Peyer's patch (tissue), 4 donors: ENCODE measurements around the gene SEC24C. TPM values are rescaled to one million over a fixed set of nuclear protein-coding genes. Genes with fewer than 3 reads are reported as not detected.
"Not testable (repeated sequence)": the region's sequence is repeated elsewhere in the genome, so short reads cannot be mapped to it uniquely, and the experiment has no call there.

Experiments used
- DNase-seq, 3 donors: peaks; one replicate each; pipeline ENCODE4 v3.0.0-alpha.2; 2017 to 2019
- H3K27ac ChIP-seq, 4 donors: fragments of 200-600 bp; sonication (generic); one replicate each; pipeline ENCODE4 v1.5.1; 2016 to 2019
- H3K27me3 ChIP-seq, 2 donors: fragments of 200-600 bp; sonication (generic); one replicate each; pipeline ENCODE4 v1.5.1; 2019
- H3K36me3 ChIP-seq, 3 donors: fragments of 200-600 bp; sonication (generic); one replicate each; pipeline ENCODE4 v1.5.1; 2016 to 2019
- H3K4me1 ChIP-seq, 4 donors: fragments of 200-600 bp; sonication (generic); one replicate each; pipeline ENCODE4 v1.5.1; 2016 to 2019
- H3K4me3 ChIP-seq, 4 donors: fragments of 200-600 bp; sonication (generic); 1 replicate in 3 of 4; 2 replicates in 1 of 4; pipeline ENCODE4 v1.5.1; 2016 to 2019; ENCODE audit warnings: mild to moderate bottlenecking in 1 of 4
- H3K9me3 ChIP-seq, 4 donors: fragments of 200-600 bp; sonication (generic); one replicate each; pipeline ENCODE4 v1.5.1; 2016 to 2019; ENCODE audit warnings: mild to moderate bottlenecking in 1 of 4
- CTCF ChIP-seq, 6 experiments: fragments of 450-650 bp in 4 of 6; fragments of 200-600 bp in 2 of 6; sonication (generic) in 1 of 6; IDR thresholded peaks; one replicate each; pipeline ENCODE4 v1.5.1; 2017 to 2019; ENCODE audit warnings: antibody characterized with exemption in 6 of 6, mild to moderate bottlenecking in 3 of 6, moderate library complexity in 1 of 6
- POLR2A ChIP-seq, 2 donors: fragments of 450-650 bp; IDR thresholded peaks; one replicate each; pipeline ENCODE4 v1.5.1; 2017; ENCODE audit warnings: antibody characterized with exemption in 2 of 2, mild to moderate bottlenecking in 2 of 2, moderate library complexity in 2 of 2
- total RNA-seq, 4 donors: library from RNA; depleted of rRNA; stranded (reverse); fragments of >200 nt; gene quantifications; one replicate each; pipeline ENCODE4 v1.1.0, GENCODE V29; 2016

SEC24C gene
- total RNA-seq, 4 donors from 2014 or later = 48.7 to 81.5 (median 79.9) TPM

- DNase-seq = no peak
- TF ChIP-seq CTCF (IDR thresholded peaks at IDR 0.05) (no peak), POLR2A (IDR thresholded peaks at IDR 0.05) (no peak)
- peaks cover 0 to 74% (median 0%) of the 10 kb centered on the region in 3 donors for H3K36me3 ChIP-seq
- no peaks in the 10 kb centered on the region for H3K27me3 ChIP-seq
- no peak overlapping the region for H3K4me3 ChIP-seq
- peaks cover 0 to 17% (median 9%) of the 10 kb centered on the region in 4 donors for H3K4me1 ChIP-seq
- no peak overlapping the region for H3K27ac ChIP-seq
- H3K9me3 ChIP-seq = no peaks in the 10 kb centered on the region
Observed at GRCh38 chr10:73790886-73791625, 46.9 kb downstream of the SEC24C start.

GRCh38 chr10:73791871-73792400 is 47.8 kb downstream of the SEC24C start:
- Histone ChIP-seq H3K36me3 (peaks cover 0 to 82% (median 0%) of the 10 kb centered on the region in 3 donors), H3K9me3 (no peaks in the 10 kb centered on the region), H3K27me3 (no peaks in the 10 kb centered on the region), H3K4me3 (no peak overlapping the region), H3K27ac (no peak overlapping the region), H3K4me1 (peaks cover 0 to 11% (median 3%) of the 10 kb centered on the region in 4 donors)
- peak in 1 of 3 donors; percentile 29 for DNase-seq
- TF ChIP-seq POLR2A (IDR thresholded peaks at IDR 0.05) (no peak), CTCF (IDR thresholded peaks at IDR 0.05) (no peak)

GRCh38 chr10:73793456-73793855 is 49.3 kb downstream of the SEC24C start:
- TF ChIP-seq POLR2A (IDR thresholded peaks at IDR 0.05) (no peak), CTCF (IDR thresholded peaks at IDR 0.05) (no peak)
- no peaks in the 10 kb centered on the region for H3K27me3 ChIP-seq
- H3K36me3 ChIP-seq = peaks cover 0 to 98% (median 0%) of the 10 kb centered on the region in 3 donors
- H3K4me1 ChIP-seq = no peaks in the 10 kb centered on the region
- no peak overlapping the region for H3K27ac ChIP-seq
- H3K9me3 ChIP-seq = no peaks in the 10 kb centered on the region
- DNase-seq = peak in 1 of 3 donors; percentile 21
- H3K4me3 ChIP-seq = no peak overlapping the region

GRCh38 chr10:73795491-73795890 is 51.3 kb downstream of the SEC24C start:
- not testable (repeated sequence) for H3K27me3 ChIP-seq, H3K9me3 ChIP-seq, H3K4me1 ChIP-seq, H3K4me3 ChIP-seq, H3K27ac ChIP-seq
- peak in 1 of 3 donors; percentile 15 for DNase-seq
- peaks cover 0 to 98% (median 0%) of the 10 kb centered on the region in 3 donors for H3K36me3 ChIP-seq

GRCh38 chr10:73796035-73796434 is 51.9 kb downstream of the SEC24C start:
- peaks cover 0 to 98% (median 0%) of the 10 kb centered on the region in 3 donors for H3K36me3 ChIP-seq
- not testable (repeated sequence) for H3K4me1 ChIP-seq, H3K4me3 ChIP-seq, H3K9me3 ChIP-seq, H3K27ac ChIP-seq, H3K27me3 ChIP-seq
- peak in 1 of 3 donors; percentile 1 for DNase-seq

- H3K36me3 ChIP-seq = peaks cover 0 to 98% (median 0%) of the 10 kb centered on the region in 3 donors
Observed at GRCh38 chr10:73796766-73797165, 52.6 kb downstream of the SEC24C start.

More at GRCh38 chr10:73796766-73797165, 52.6 kb downstream of the SEC24C start:
- Histone ChIP-seq H3K4me1 (no peaks in the 10 kb centered on the region), H3K27ac (no peak overlapping the region), H3K27me3 (no peaks in the 10 kb centered on the region), H3K4me3 (no peak overlapping the region), H3K9me3 (no peaks in the 10 kb centered on the region)
- DNase-seq = peak in 1 of 3 donors; percentile 33
- TF ChIP-seq CTCF (IDR thresholded peaks at IDR 0.05) = no peak
- no peak for TF ChIP-seq POLR2A (IDR thresholded peaks at IDR 0.05)
